ENCODE measurements around the gene CCDC85B. TPM values are rescaled to one million over a fixed set of nuclear protein-coding genes. Genes with fewer than 3 reads are reported as not detected.

Gene CCDC85B
- total RNA-seq, 2 experiments from 2014 or later: 68.8 to 72.4 TPM

DNA sequence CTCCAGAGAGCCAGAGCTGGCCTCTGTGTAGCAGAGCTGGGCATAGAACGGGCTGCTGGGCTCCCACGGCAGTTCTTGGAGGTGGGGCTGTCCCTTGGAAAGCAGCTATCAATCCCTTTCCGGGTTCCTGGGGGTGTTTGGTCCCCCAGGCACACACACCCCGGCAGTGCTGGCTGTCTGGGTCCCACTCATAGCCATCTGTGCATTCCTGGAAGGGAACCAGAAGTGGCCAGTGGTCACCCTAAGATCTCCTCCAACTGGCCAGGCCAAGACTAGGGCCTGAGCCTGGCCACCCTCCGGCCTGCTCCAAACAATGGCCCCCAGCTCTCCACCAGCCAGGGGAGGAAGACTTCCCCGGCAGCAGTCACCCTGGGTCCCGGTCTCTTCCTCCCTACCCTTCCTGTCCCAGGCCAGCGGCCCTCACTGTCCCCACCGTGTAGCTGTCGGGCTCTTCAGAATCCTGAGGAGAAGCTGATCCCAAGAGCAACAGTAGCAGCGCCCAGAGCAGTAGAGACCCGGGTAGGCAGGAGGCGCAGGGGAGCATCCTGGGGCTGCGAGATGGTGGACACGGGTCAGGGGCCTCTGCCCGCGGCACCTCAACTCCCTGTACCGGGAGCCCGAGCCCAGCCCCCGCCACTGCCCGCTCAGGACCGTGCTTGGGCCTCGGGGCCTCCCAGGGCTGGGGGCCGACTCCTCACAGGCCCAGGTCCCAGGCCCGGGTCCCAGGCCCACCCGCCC lies 18.5 kb upstream of the CCDC85B start:
- peaks cover 39% of the 10 kb centered on the region for H3K4me1 Mint-ChIP-seq (ENCODE audit: low read depth)
- H3K4me3 Mint-ChIP-seq: peak overlapping the region; percentile 39
- intact Hi-C loops (cut with micrococcal nuclease): no loop called here
- ATAC-seq (no peak), DNase-seq (no peak)
- no peak for TF ChIP-seq CTCF (IDR thresholded peaks at IDR 0.05)
- peaks cover 5% of the 10 kb centered on the region for H3K36me3 Mint-ChIP-seq (ENCODE audit: low read depth)
- CTCF ChIA-PET: interaction anchor here (0.9 to 7.1 kb wide), 5 partner anchors 9 to 117 kb away, joined by 3 to 153 read pairs (median 6); partner anchors contain the start of genes CCDC85B, CFL1, FIBP and MUS81
- POLR2A ChIA-PET: interaction anchor here (0.6 to 29.8 kb wide), 8 partner anchors 15 to 284 kb away, joined by 3 to 560 read pairs (median 3); partner anchors contain the start of genes CCDC85B, CFL1, CTSW and FIBP
- no peaks in the 10 kb centered on the region for H3K27me3 Mint-ChIP-seq
- no peak overlapping the region for H3K27ac Mint-ChIP-seq
- H3K9me3 Mint-ChIP-seq: no peaks in the 10 kb centered on the region

DNA sequence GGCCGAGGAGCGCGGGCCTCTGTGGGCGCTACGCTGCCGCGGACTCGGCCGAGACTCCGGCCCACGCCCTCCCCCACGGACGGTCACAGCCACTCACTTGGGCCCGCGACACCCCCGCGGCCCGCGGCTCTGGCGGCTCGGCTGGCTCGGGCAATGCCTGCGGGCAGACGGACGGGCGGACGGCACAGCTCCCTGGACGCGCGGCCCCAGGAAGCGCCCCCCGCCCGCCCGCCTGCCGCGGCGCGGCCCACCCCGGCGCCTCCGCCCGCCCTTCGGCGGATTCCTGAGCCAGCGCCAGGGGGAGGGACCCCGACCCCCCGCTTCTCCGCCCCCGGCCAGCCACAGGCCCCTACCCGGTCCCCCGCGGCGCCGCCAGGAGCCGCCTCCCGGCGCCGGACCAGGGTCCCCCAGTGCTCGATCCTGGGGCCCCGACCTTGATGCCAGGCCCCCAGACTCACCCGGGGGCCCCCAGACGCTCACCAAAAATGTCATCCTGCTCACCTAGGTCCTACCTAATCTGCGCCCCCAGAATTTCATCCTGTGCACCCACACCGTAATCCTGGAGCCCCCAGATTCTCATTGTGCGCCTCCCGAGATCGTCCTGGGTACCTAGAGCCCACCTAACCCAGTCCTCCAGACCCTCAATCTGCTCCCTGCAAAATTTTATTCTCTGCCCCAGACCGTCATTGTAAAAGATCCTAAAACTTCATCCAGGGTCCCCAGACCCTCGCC lies 17.7 kb upstream of the CCDC85B start, which contains the start of gene EFEMP2:
EFEMP2 (minus strand) TSS at position 215 of the 732 bp plus-strand sequence. CDS start 446 bp downstream, outside the sequence.
- Mint-ChIP-seq H3K4me1 (ENCODE audit: low read depth) (peaks cover 44% of the 10 kb centered on the region), H3K4me3 (peak within 1 kb of the TSS; percentile 84), H3K27ac (peak within 1 kb of the TSS; percentile 81), H3K27me3 (no peaks in the 10 kb centered on the region), H3K9me3 (no peaks in the 10 kb centered on the region), H3K36me3 (ENCODE audit: low read depth) (peaks cover 1% of the 10 kb centered on the region)
- ChIA-PET CTCF (interaction anchor here (1.2 to 7.1 kb wide), 4 partner anchors 13 to 54 kb away, joined by 3 to 153 read pairs (median 34); partner anchors contain the start of genes CCDC85B, CFL1, FIBP and MUS81), POLR2A (interaction anchor here (0.8 to 29.8 kb wide), 5 partner anchors 15 to 483 kb away, joined by 3 to 560 read pairs (median 3); partner anchors contain the start of genes CCDC85B, CFL1, CTSW and FIBP)
- intact Hi-C loops (cut with micrococcal nuclease): no loop called here
- DNase-seq (no peak), ATAC-seq (no peak)
- no peak for TF ChIP-seq CTCF (IDR thresholded peaks at IDR 0.05)

GRCh38 chr11:65873318-65874156 lies 16.9 kb upstream of the CCDC85B start:
- intact Hi-C loops (cut with micrococcal nuclease): no loop called here
- ChIA-PET CTCF (interaction anchor here (1.0 to 7.1 kb wide), 3 partner anchors 12 to 15 kb away, joined by 4 to 153 read pairs (median 7); partner anchors contain the start of genes CCDC85B and FIBP), POLR2A (interaction anchor here (0.8 to 29.8 kb wide), 4 partner anchors 16 to 484 kb away, joined by 3 to 560 read pairs (median 92); partner anchors contain the start of genes CCDC85B, CFL1, CTSW and FIBP)
- TF ChIP-seq CTCF (IDR thresholded peaks at IDR 0.05): no peak
- Mint-ChIP-seq H3K27ac (peak overlapping the region; percentile 81), H3K9me3 (no peaks in the 10 kb centered on the region), H3K4me3 (peak overlapping the region; percentile 84), H3K4me1 (ENCODE audit: low read depth) (peaks cover 49% of the 10 kb centered on the region), H3K36me3 (ENCODE audit: low read depth) (no peaks in the 10 kb centered on the region), H3K27me3 (no peaks in the 10 kb centered on the region)
- peak; percentile 97 for ATAC-seq
- peak; percentile 97 for DNase-seq

DNA sequence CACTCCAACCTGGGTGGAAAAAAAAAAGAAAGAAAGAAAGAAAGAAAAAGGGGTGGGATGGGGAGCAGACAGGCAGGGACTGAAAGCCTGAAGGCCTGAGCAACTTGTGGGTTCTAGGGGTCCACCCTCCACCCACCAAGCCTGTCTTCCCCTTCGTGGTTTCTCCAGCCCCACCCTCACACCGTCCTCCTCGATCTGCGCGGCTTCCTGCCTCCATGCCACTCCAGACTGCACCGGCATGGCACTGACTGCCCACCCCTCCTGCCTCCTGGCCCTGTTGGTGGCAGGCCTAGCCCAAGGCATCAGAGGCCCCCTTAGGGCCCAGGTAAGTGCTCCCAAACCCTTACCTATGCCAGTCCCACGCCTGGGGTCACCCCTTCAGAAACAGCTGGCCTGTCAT lies 10.9 kb upstream of the CCDC85B start, which contains the start of gene CTSW:
CTSW (plus strand) TSS at position 221 of the 400 bp plus-strand sequence; CDS start at position 239, 18 bp downstream.
- Mint-ChIP-seq H3K27me3 (no peaks in the 10 kb centered on the region), H3K9me3 (no peaks in the 10 kb centered on the region), H3K4me1 (ENCODE audit: low read depth) (peaks cover 55% of the 10 kb centered on the region), H3K27ac (peak within 1 kb of the TSS; percentile 91), H3K36me3 (ENCODE audit: low read depth) (peaks cover 11% of the 10 kb centered on the region), H3K4me3 (peak within 1 kb of the TSS; percentile 89)
- ATAC-seq (peak; percentile 63), DNase-seq (peak; percentile 81)
- intact Hi-C loops (cut with micrococcal nuclease): no loop called here
- ChIA-PET POLR2A (interaction anchor here (0.8 to 28.1 kb wide), 6 partner anchors 10 to 106 kb away, joined by 3 to 560 read pairs (median 4); partner anchors contain the start of genes CCDC85B, CFL1, EFEMP2 and FIBP), CTCF (interaction anchor here (1.2 to 6.6 kb wide), 5 partner anchors 9 to 168 kb away, joined by 3 to 43 read pairs (median 6); partner anchors contain the start of genes CCDC85B, FIBP, KAT5 and MUS81)
- no peak for TF ChIP-seq CTCF (IDR thresholded peaks at IDR 0.05)

Measured in activated CD8-positive, alpha-beta T cell treated with anti-CD3 and anti-CD28 coated beads for 36 hours (primary cell).